Brain microvascular endothelial cell (primary cell): ENCODE measurements around the gene SP140L.
"Not testable (repeated sequence)": the region's sequence is repeated elsewhere in the genome, so short reads cannot be mapped to it uniquely, and the experiment has no call there.

ENCODE experiments used
- DNase-seq: peaks from one replicate; pipeline ENCODE4 v3.0.0-alpha.2; 2020
- H3K27ac ChIP-seq: fragments of 250-450 bp; sonication (Bioruptor Pico); 2 replicates; pipeline ENCODE4 v1.5.1; 2020; ENCODE audit warnings: mild to moderate bottlenecking, moderate library complexity
- H3K27me3 ChIP-seq: fragments of 250-450 bp; sonication (Bioruptor Pico); replicated peaks from 2 replicates; pipeline ENCODE4 v1.5.1; 2020; ENCODE audit warnings: mild to moderate bottlenecking
- H3K36me3 ChIP-seq: fragments of 250-450 bp; sonication (Bioruptor Pico); replicated peaks from 2 replicates; pipeline ENCODE4 v1.5.1; 2020; ENCODE audit warnings: mild to moderate bottlenecking
- H3K4me3 ChIP-seq: 2 replicates; pipeline ENCODE4 v1.5.1; 2011; ENCODE audit warnings: low read depth, mild to moderate bottlenecking, control low read depth, low read length, moderate library complexity
- in situ Hi-C: cut with HindIII; loops from 2 replicates; pipeline ENCODE4 v1.10.0; 2017; ENCODE audit warnings: low sequenced_read_pairs, low pct_ligation_motif_present
- TF ChIP-seq, protein P1 (sequence below): IDR thresholded peaks from 2 replicates; pipeline ENCODE4 v1.5.1; 2011; ENCODE audit warnings: low read depth, mild to moderate bottlenecking, moderate library complexity, low read length, control low read depth, inconsistent platforms; ENCODE audit errors: missing control alignments

The SP140L gene

DNA sequence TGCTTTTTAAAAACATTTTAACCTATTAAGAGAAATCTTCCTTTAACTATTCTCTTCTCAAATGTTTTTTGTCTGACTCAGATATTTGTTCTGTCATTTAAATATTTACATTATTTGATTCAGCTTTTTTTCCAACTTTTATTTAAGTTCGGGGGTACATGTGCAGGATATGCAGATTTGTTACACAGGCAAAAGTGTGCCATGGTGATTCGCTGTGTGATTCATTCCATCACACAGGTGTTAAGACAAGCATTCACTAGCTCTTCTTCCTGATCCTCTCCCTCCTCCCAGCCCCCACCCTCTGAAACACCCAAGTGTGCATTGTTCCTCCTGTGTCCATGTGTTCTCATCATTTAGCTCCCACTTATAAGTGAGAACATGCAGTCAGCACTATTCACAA is 108.4 kb downstream of the SP140L start:
- in situ Hi-C loops = no loop called here
- TF ChIP-seq, protein P1, sequence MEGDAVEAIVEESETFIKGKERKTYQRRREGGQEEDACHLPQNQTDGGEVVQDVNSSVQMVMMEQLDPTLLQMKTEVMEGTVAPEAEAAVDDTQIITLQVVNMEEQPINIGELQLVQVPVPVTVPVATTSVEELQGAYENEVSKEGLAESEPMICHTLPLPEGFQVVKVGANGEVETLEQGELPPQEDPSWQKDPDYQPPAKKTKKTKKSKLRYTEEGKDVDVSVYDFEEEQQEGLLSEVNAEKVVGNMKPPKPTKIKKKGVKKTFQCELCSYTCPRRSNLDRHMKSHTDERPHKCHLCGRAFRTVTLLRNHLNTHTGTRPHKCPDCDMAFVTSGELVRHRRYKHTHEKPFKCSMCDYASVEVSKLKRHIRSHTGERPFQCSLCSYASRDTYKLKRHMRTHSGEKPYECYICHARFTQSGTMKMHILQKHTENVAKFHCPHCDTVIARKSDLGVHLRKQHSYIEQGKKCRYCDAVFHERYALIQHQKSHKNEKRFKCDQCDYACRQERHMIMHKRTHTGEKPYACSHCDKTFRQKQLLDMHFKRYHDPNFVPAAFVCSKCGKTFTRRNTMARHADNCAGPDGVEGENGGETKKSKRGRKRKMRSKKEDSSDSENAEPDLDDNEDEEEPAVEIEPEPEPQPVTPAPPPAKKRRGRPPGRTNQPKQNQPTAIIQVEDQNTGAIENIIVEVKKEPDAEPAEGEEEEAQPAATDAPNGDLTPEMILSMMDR = no peak
- no peak for DNase-seq
- Histone ChIP-seq H3K4me3 (no peak overlapping the region), H3K27ac (no peak overlapping the region), H3K36me3 (peaks cover 4% of the 10 kb centered on the region), H3K27me3 (no peaks in the 10 kb centered on the region)

DNA sequence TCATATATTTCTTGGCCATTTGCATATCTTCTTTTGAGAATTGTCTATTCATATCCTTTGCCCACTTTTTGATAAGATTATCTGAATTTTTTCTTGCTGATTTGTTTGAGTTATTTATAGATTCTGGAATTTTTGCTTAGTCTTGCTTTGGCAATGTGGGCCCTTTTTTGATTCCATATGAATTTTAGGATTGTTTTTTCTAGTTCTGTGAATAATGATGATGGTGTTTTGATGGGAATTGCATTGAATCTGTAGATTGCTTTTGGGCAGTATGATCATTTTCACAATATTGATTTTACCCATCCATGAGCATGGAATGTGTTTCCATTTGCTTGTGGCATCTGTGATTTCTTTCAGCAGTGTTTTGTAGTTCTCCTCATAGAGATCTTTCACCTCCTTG is 112.1 kb downstream of the SP140L start:
- Histone ChIP-seq H3K27ac (peak overlapping the region; percentile 37), H3K36me3 (peaks cover 11% of the 10 kb centered on the region)
- DNase-seq, H3K4me3 ChIP-seq, H3K27me3 ChIP-seq, in situ Hi-C loops: not testable (repeated sequence)

DNA sequence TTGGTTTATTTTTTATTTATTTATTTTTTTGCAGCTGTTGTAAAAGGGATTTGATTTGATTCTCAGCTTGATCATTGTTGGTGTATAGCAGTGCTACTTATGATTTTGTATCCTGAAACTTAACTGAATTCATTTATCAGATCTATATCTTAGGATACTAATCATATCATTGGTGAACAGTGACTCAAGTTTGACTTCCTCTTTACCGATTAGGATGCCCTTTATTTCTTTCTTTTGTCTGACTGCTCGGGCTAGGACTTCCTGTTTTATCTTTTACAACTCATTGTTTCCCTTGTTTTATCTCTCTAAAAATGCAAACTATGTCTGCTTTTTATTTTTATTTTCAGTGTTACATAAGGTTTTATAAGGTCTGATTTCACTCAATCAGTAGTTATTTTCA is 112.6 kb downstream of the SP140L start:
- TF ChIP-seq, protein P1 = no peak
- in situ Hi-C loops = no loop called here
- no peak for DNase-seq
- H3K4me3 ChIP-seq = no peak overlapping the region
- peaks cover 15% of the 10 kb centered on the region for H3K36me3 ChIP-seq
- no peaks in the 10 kb centered on the region for H3K27me3 ChIP-seq
- peak overlapping the region; percentile 37 for H3K27ac ChIP-seq

DNA sequence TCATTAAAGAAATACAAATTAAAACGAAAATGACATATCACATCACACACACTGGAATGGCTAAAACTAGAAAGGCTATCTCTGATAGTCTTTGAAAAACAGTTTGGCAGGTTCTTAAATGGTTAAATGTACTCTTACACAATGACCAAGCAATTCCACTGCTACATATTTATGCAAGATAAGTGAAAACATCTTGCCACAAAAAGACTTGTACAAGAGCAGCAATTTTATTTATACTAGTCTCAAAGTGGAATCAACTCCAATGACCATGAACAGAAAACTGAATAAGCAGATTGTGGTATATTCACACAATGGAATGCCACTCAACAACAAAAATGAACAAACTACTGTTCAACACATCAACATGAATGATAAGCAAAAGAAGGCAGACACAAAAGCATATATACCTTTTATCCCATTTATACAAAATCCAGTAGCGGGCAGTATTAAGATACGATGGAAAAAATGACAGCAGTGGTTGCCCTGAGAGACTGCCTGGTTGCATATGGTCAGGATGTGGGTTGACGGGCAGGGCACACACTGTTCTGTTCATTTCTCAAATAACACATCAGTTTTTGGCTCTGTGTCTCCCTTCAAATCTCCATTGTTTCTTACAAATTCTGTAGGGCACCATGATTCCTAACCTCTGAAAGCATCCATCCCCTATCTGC is 114.4 kb downstream of the SP140L start:
- in situ Hi-C loops = no loop called here

DNA sequence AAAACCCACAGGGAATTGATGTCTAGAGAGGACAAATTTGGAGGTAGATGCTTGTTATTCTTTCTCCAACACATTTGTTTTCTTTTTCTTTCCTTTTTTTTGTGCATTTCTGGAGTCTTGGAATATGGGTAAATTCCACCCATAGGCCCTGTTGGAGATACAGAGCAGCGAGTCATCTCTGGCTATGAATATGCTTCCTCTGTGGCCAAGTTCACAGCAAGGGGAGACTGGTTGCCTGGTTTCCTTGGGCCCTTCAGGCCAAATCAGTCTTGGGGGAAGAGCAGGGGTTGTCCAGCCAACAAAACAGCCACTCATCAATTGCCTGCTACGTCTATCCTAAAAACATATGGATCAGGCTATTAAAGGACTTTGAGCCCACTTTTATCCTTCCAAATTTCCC is 116.5 kb downstream of the SP140L start:
- peak; percentile 34 for DNase-seq
- TF ChIP-seq, protein P1 = no peak
- in situ Hi-C loops = no loop called here
- no peaks in the 10 kb centered on the region for H3K27me3 ChIP-seq
- peaks cover 48% of the 10 kb centered on the region for H3K36me3 ChIP-seq
- no peak overlapping the region for H3K4me3 ChIP-seq
- H3K27ac ChIP-seq = no peak overlapping the region

More for the DNA sequence above, 114.4 kb downstream of the SP140L start:
- DNase-seq = peak; percentile 22
- H3K27ac ChIP-seq = peak overlapping the region; percentile 18
- no peaks in the 10 kb centered on the region for H3K27me3 ChIP-seq
- no peak overlapping the region for H3K4me3 ChIP-seq
- TF ChIP-seq, protein P1 = no peak
- peaks cover 28% of the 10 kb centered on the region for H3K36me3 ChIP-seq

DNA sequence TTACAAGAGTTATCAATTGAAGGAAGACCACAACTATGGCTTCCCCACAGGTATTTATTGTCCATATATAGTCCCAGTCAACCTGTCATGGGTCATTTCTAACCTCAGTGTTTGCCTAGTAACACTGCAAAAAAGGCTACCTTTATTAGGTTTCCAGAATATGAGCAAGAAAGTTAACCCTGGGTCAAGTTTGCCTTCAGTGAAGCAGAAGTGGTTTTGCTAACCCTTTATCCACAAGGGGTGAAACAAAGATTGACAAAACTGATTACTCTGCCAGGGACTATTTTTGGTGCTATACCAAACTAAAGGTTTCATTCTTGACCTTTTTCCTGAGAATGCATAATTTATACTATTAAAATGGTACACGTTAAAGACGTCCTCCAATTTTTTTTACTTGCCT is 117.8 kb downstream of the SP140L start:
- peaks cover 61% of the 10 kb centered on the region for H3K36me3 ChIP-seq
- no peak for DNase-seq
- TF ChIP-seq, protein P1 = no peak
- H3K4me3 ChIP-seq = no peak overlapping the region
- H3K27ac ChIP-seq = no peak overlapping the region
- in situ Hi-C loops = no loop called here
- no peaks in the 10 kb centered on the region for H3K27me3 ChIP-seq
